Neural cell (in vitro differentiated cells): Measurements from ENCODE around the gene KLK8. TPM values are rescaled to one million over a fixed set of nuclear protein-coding genes. Genes with fewer than 3 reads are reported as not detected.

Source experiments
- H2AFZ ChIP-seq: fragments of 200-600, 300-800 bp; sonication (generic), shearing (Covaris generic); 2 replicates; pipeline ENCODE4 v1.6.0; 2014; ENCODE audit warnings: low read depth, mild to moderate bottlenecking, antibody characterized with exemption, low read length, moderate library complexity
- H3F3A ChIP-seq: fragments of 200-600 bp; shearing (Covaris generic); 2 replicates; pipeline ENCODE4 v1.6.1; 2016; ENCODE audit warnings: mild to moderate bottlenecking, moderate library complexity, mixed read lengths, antibody characterized with exemption, low read length; ENCODE audit not compliant: insufficient read depth, poor library complexity, severe bottlenecking
- H3K27ac ChIP-seq: fragments of 200-600, 300-800 bp; sonication (generic), shearing (Covaris generic); 2 replicates; pipeline ENCODE4 v1.5.1; 2014; ENCODE audit warnings: mild to moderate bottlenecking, low read length, moderate library complexity
- H3K27me3 ChIP-seq: fragments of 300-800, 200-600 bp; sonication (generic), shearing (Covaris generic); 2 replicates; pipeline ENCODE4 v1.6.0; 2014; ENCODE audit warnings: mild to moderate bottlenecking, low read depth, low read length, moderate library complexity; ENCODE audit not compliant: insufficient read depth
- H3K36me3 ChIP-seq: fragments of 300-800, 200-600 bp; sonication (generic), shearing (Covaris generic); 2 replicates; pipeline ENCODE4 v1.5.1; 2014; ENCODE audit warnings: mild to moderate bottlenecking, antibody characterized with exemption, low read length, moderate library complexity; ENCODE audit not compliant: insufficient read depth
- H3K4me2 ChIP-seq: fragments of 300-800, 200-600 bp; sonication (generic), shearing (Covaris generic); 2 replicates; pipeline ENCODE4 v1.6.0; 2014; ENCODE audit warnings: mild to moderate bottlenecking, low read length
- H3K4me3 ChIP-seq: fragments of 300-800, 200-600 bp; sonication (generic), shearing (Covaris generic); 2 replicates; pipeline ENCODE4 v1.5.1; 2014; ENCODE audit warnings: mild to moderate bottlenecking, low read length, moderate library complexity
- H3K79me2 ChIP-seq: fragments of 200-600 bp; shearing (Covaris generic); replicated peaks from 2 replicates; pipeline ENCODE4 v1.6.0; 2014; ENCODE audit warnings: mild to moderate bottlenecking, low read length, moderate library complexity; ENCODE audit not compliant: insufficient read depth
- H3K9ac ChIP-seq: fragments of 300-800, 200-600 bp; sonication (generic), shearing (Covaris generic); 2 replicates; pipeline ENCODE4 v1.6.1; 2016; ENCODE audit warnings: mild to moderate bottlenecking, low read length, mixed read lengths
- H3K9me2 ChIP-seq: fragments of 200-600 bp; shearing (Covaris generic); 2 replicates; pipeline ENCODE4 v1.6.1; 2016; ENCODE audit warnings: mild to moderate bottlenecking, low read length, mixed read lengths; ENCODE audit not compliant: insufficient read depth
- H3K9me3 ChIP-seq: fragments of 200-600, 300-800 bp; sonication (generic), shearing (Covaris generic); 2 replicates; pipeline ENCODE4 v1.6.1; 2016; ENCODE audit warnings: mild to moderate bottlenecking, mixed run types, low read length, moderate library complexity, mixed read lengths
- H4K20me1 ChIP-seq: fragments of 200-600 bp; shearing (Covaris generic); 2 replicates; pipeline ENCODE4 v1.6.1; 2016; ENCODE audit warnings: mild to moderate bottlenecking, mixed run types; ENCODE audit not compliant: insufficient read depth
- CTCF ChIP-seq: fragments of 450-650 bp; IDR thresholded peaks from 2 replicates; pipeline ENCODE4 v1.5.1; 2014; ENCODE audit warnings: antibody characterized with exemption, mild to moderate bottlenecking, moderate library complexity; ENCODE audit not compliant: poor library complexity, severe bottlenecking
- EP300 ChIP-seq: fragments of 450-650 bp; conservative IDR thresholded peaks from 2 replicates; pipeline ENCODE4 v1.6.1; 2014; ENCODE audit warnings: antibody characterized with exemption, mild to moderate bottlenecking, moderate library complexity; ENCODE audit not compliant: poor library complexity, severe bottlenecking
- EZH2 ChIP-seq: fragments of 200-600, 300-800 bp; shearing (Covaris generic), sonication (generic); IDR thresholded peaks from 2 replicates; pipeline ENCODE4 v1.6.1; 2014; ENCODE audit warnings: antibody characterized with exemption, low read length, borderline replicate concordance, mild to moderate bottlenecking; ENCODE audit not compliant: insufficient read depth, poor library complexity, severe bottlenecking
- MXI1 ChIP-seq: fragments of 450-650 bp; conservative IDR thresholded peaks from 2 replicates; pipeline ENCODE4 v1.6.1; 2014; ENCODE audit warnings: antibody characterized with exemption, mild to moderate bottlenecking; ENCODE audit not compliant: poor library complexity, severe bottlenecking
- POLR2AphosphoS5 ChIP-seq: IDR thresholded peaks from 2 replicates; pipeline ENCODE4 v1.6.1; 2012
- RAD21 ChIP-seq: fragments of 450-650 bp; conservative IDR thresholded peaks from 2 replicates; pipeline ENCODE4 v1.6.1; 2014; ENCODE audit warnings: antibody characterized with exemption, mild to moderate bottlenecking, moderate library complexity
- SMC3 ChIP-seq: fragments of 450-650 bp; conservative IDR thresholded peaks from 2 replicates; pipeline ENCODE4 v1.6.1; 2014; ENCODE audit warnings: antibody characterized with exemption, mild to moderate bottlenecking, moderate library complexity; ENCODE audit not compliant: poor library complexity
- TAF1 ChIP-seq: IDR thresholded peaks from 2 replicates; pipeline ENCODE4 v1.6.1; 2012; ENCODE audit warnings: low read depth
- polyA plus RNA-seq: library from polyadenylated mRNA; depleted of rRNA; stranded (reverse); fragments of >200 nt; gene quantifications from 2 replicates; pipeline ENCODE4 v1.2.3, GENCODE V29; 2014
- TF ChIP-seq, protein P1 (sequence below): IDR thresholded peaks from 2 replicates; pipeline ENCODE4 v1.6.1; 2012; ENCODE audit warnings: borderline replicate concordance

The KLK8 gene
- polyA plus RNA-seq, 1 donor from 2014 or later = not detected

- no peak within 1 kb of the TSS for H3K4me3 ChIP-seq
- no peak within 1 kb of the TSS for H3K9ac ChIP-seq
- H2AFZ ChIP-seq = no peak within 1 kb of the TSS
- TF ChIP-seq RAD21 = no peak
- TF ChIP-seq MXI1 = no peak
- H3K27ac ChIP-seq = no peak within 1 kb of the TSS
- H4K20me1 ChIP-seq = no peaks in the 10 kb centered on the region
- H3K4me2 ChIP-seq = no peak within 1 kb of the TSS
- no peaks in the 10 kb centered on the region for H3K27me3 ChIP-seq
- H3K79me2 ChIP-seq = no peaks in the 10 kb centered on the region
- H3K9me2 ChIP-seq = no peaks in the 10 kb centered on the region
- H3K36me3 ChIP-seq = no peaks in the 10 kb centered on the region
- H3F3A ChIP-seq = no peaks in the 10 kb centered on the region
- H3K9me3 ChIP-seq = no peaks in the 10 kb centered on the region
Measured at GRCh38 chr19:50969413-50969760, 32.0 kb downstream of the KLK8 start, which contains the start of gene KLK6. KLK6 (minus strand) TSS chr19:50969591; CDS start chr19:50968104, 1,487 bp downstream.

DNA sequence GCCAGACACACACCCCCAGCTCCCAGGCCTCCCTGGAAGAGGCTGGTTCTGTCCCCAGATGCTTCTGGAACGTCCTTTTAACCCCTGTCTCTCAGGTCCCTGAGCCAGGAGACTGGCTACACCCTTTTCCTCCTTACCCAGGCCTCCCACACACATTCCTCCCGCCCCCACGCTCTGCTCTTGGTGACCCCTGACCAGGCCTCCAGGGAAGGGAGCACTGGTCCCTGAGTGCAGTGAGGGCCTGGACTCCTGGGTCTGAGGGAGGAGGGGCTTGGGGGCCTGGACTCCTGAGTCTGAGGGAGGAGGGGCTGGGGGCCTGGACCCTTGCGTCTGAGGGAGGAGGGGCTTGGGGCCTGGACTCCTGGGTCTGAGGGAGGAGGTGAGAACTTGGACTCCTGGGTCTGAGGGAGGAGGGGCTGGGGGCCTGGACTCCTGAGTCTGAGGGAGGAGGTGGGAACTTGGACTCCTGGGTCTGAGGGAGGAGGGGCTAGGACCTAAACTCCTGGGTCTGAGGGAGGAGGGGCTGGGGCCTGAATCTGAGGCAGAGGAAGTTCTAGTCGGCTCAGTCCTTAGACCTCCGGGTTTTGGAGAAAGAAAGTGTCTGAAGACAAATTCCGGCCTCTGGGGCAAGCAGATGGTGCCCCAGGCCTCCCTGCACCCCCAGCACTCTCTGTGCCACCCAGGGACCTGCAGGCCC is 32.5 kb downstream of the KLK8 start:
- Histone ChIP-seq H3K4me3 (no peak overlapping the region), H2AFZ (no peak overlapping the region), H3K9ac (no peak overlapping the region), H3K4me2 (no peak overlapping the region), H3K9me2 (no peaks in the 10 kb centered on the region), H3K79me2 (no peaks in the 10 kb centered on the region), H4K20me1 (no peaks in the 10 kb centered on the region), H3K9me3 (no peaks in the 10 kb centered on the region), H3K27me3 (no peaks in the 10 kb centered on the region), H3F3A (no peaks in the 10 kb centered on the region), H3K27ac (no peak overlapping the region), H3K36me3 (no peaks in the 10 kb centered on the region)
- no peak for TF ChIP-seq CTCF
- TF ChIP-seq, protein P1, sequence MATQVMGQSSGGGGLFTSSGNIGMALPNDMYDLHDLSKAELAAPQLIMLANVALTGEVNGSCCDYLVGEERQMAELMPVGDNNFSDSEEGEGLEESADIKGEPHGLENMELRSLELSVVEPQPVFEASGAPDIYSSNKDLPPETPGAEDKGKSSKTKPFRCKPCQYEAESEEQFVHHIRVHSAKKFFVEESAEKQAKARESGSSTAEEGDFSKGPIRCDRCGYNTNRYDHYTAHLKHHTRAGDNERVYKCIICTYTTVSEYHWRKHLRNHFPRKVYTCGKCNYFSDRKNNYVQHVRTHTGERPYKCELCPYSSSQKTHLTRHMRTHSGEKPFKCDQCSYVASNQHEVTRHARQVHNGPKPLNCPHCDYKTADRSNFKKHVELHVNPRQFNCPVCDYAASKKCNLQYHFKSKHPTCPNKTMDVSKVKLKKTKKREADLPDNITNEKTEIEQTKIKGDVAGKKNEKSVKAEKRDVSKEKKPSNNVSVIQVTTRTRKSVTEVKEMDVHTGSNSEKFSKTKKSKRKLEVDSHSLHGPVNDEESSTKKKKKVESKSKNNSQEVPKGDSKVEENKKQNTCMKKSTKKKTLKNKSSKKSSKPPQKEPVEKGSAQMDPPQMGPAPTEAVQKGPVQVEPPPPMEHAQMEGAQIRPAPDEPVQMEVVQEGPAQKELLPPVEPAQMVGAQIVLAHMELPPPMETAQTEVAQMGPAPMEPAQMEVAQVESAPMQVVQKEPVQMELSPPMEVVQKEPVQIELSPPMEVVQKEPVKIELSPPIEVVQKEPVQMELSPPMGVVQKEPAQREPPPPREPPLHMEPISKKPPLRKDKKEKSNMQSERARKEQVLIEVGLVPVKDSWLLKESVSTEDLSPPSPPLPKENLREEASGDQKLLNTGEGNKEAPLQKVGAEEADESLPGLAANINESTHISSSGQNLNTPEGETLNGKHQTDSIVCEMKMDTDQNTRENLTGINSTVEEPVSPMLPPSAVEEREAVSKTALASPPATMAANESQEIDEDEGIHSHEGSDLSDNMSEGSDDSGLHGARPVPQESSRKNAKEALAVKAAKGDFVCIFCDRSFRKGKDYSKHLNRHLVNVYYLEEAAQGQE = no peak
- no peak for TF ChIP-seq MXI1
- no peak for TF ChIP-seq EZH2
- TF ChIP-seq POLR2AphosphoS5 = no peak

- Histone ChIP-seq H3K9me3 (no peaks in the 10 kb centered on the region), H3K4me3 (no peak overlapping the region), H4K20me1 (no peaks in the 10 kb centered on the region), H3K27ac (no peak overlapping the region), H3K9me2 (no peaks in the 10 kb centered on the region), H3K27me3 (no peaks in the 10 kb centered on the region), H3K4me2 (no peak overlapping the region), H3F3A (no peaks in the 10 kb centered on the region), H3K36me3 (no peaks in the 10 kb centered on the region), H3K9ac (no peak overlapping the region), H3K79me2 (no peaks in the 10 kb centered on the region), H2AFZ (no peak overlapping the region)
- no peak for TF ChIP-seq RAD21
- no peak for TF ChIP-seq POLR2AphosphoS5
- TF ChIP-seq EP300 = no peak
- TF ChIP-seq MXI1 = no peak
- TF ChIP-seq, protein P1 = no peak
- TF ChIP-seq TAF1 = no peak
- no peak for TF ChIP-seq SMC3
- TF ChIP-seq EZH2 = no peak
Measured at GRCh38 chr19:50967929-50968715, 33.3 kb downstream of the KLK8 start.
